Esophagus muscularis mucosa (tissue), 3 donors: ENCODE measurements around the gene RNF149.

ENCODE experiments used
- CTCF ChIP-seq, 3 experiments: fragments of 200-600 bp in 2 of 3; fragments of 450-650 bp in 1 of 3; sonication (generic) in 2 of 3; IDR thresholded peaks; one replicate each; pipeline ENCODE4 v1.5.1; 2017 to 2019; ENCODE audit warnings: antibody characterized with exemption in 3 of 3, mild to moderate bottlenecking in 2 of 3, moderate library complexity in 1 of 3
- EP300 ChIP-seq: sonication (generic); formaldehyde crosslinking; IDR thresholded peaks from one replicate; pipeline ENCODE4 v1.6.1; 2017; ENCODE audit warnings: antibody characterized with exemption

GRCh38 chr2:101302016-101302415 lies 6.5 kb downstream of the RNF149 start:
- TF ChIP-seq EP300 (no peak), CTCF (IDR thresholded peaks at IDR 0.05) (no peak)
